HS-27A (cell line): ENCODE measurements around the gene RPL34.

Experiments
- DNase-seq: peaks from one replicate; pipeline ENCODE4 v3.0.0-alpha.2; 2012; ENCODE audit warnings: low read depth, missing footprints

The RPL34 gene

GRCh38 chr4:108624263-108625056, 4.1 kb downstream of the RPL34 start:
- DNase-seq = no peak

- no peak for DNase-seq
Measured at GRCh38 chr4:108626056-108626455, 5.7 kb downstream of the RPL34 start.

GRCh38 chr4:108628411-108628810, 8.0 kb downstream of the RPL34 start:
- no peak for DNase-seq

GRCh38 chr4:108635070-108635655, 14.8 kb downstream of the RPL34 start:
- DNase-seq = no peak

- DNase-seq = no peak
Measured at GRCh38 chr4:108636246-108636645, 15.9 kb downstream of the RPL34 start.

- DNase-seq = no peak
Measured at GRCh38 chr4:108637856-108638255, 17.5 kb downstream of the RPL34 start.

GRCh38 chr4:108644237-108644636, 23.9 kb downstream of the RPL34 start:
- peak; percentile 93 for DNase-seq

- DNase-seq = no peak
Measured at GRCh38 chr4:108646706-108647105, 26.3 kb downstream of the RPL34 start.

GRCh38 chr4:108649863-108650211, 29.5 kb downstream of the RPL34 start:
- peak; percentile 29 for DNase-seq

GRCh38 chr4:108650212-108651013, 30.0 kb downstream of the RPL34 start, which contains the start of gene OSTC:
Gene OSTC, plus strand, starts transcription at chr4:108650599. Its CDS starts 57 bp downstream, at chr4:108650656.
- peak; percentile 98 for DNase-seq

- DNase-seq = no peak
Measured at GRCh38 chr4:108651014-108651791, 30.8 kb downstream of the RPL34 start.

GRCh38 chr4:108662629-108663028, 42.3 kb downstream of the RPL34 start:
- DNase-seq = no peak

- no peak for DNase-seq
Measured at GRCh38 chr4:108674356-108674977, 54.1 kb downstream of the RPL34 start.
